ENCODE results near the gene ARHGEF26.
"Not testable (repeated sequence)": the region's sequence is repeated elsewhere in the genome, so short reads cannot be mapped to it uniquely, and the experiment has no call there.

The ARHGEF26 gene, protein sequence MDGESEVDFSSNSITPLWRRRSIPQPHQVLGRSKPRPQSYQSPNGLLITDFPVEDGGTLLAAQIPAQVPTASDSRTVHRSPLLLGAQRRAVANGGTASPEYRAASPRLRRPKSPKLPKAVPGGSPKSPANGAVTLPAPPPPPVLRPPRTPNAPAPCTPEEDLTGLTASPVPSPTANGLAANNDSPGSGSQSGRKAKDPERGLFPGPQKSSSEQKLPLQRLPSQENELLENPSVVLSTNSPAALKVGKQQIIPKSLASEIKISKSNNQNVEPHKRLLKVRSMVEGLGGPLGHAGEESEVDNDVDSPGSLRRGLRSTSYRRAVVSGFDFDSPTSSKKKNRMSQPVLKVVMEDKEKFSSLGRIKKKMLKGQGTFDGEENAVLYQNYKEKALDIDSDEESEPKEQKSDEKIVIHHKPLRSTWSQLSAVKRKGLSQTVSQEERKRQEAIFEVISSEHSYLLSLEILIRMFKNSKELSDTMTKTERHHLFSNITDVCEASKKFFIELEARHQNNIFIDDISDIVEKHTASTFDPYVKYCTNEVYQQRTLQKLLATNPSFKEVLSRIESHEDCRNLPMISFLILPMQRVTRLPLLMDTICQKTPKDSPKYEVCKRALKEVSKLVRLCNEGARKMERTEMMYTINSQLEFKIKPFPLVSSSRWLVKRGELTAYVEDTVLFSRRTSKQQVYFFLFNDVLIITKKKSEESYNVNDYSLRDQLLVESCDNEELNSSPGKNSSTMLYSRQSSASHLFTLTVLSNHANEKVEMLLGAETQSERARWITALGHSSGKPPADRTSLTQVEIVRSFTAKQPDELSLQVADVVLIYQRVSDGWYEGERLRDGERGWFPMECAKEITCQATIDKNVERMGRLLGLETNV

DNA sequence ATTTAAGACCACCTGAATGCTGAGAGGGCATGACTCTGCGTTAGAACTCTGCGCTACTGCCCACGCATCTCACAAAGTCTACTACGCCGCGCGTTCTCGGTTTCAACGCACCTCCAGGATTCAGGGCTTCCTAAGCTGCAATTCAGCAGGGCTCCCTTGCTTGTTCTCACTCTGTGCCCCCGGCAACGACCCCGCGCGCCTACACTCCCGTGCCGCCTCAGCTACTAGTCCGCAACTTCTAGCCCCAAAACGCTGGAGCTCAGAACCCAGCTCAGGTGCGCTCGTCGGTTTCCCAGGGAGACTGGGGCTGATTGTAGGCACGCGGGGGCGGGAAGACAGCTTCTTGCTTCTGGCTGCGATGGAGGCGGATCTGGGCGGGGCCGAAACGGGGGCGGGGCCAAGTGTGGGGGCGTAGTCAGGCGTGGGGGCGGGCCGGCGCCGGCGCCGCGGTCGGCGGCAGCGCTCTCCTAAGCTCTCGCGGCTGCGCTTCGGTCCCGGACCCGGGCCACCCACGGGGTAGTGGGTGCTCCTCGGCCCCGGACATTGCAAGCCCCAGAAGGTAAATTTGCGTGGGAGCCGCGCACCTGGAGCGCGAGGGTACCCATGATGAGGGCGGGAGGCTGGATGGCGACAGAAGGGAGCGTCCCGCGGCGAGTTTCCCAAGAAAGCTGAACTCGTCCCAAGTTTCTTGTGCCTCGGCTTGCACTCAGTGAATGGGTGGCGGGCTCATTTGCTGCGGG, at the start of gene ARHGEF26:
Gene ARHGEF26 (plus strand): TSS at position 430 of the 740 bp plus-strand sequence. CDS start 603 bp downstream, outside the sequence.
- DNase-seq (ENCODE audit: low read depth, low spot score) = no peak

DNA sequence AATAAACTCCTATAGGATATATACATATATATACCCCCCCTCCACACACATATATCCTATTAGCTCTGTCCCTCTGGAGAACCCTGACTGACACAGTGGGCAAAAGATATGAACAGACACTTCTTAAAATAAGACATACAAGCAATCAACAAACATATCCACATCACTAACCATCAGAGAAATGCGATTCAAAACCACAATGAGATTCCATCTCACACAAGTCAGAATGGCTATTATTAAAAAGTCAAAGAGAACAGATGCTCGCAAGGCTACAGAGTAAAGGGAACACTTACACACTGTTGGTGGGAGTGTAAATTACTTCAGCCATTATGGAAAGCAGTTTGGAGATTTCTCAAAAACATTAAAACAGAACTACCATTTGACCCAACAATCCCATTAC, 46.2 kb upstream of the ARHGEF26 start:
- DNase-seq (ENCODE audit: low read depth, low spot score) = no peak

DNA sequence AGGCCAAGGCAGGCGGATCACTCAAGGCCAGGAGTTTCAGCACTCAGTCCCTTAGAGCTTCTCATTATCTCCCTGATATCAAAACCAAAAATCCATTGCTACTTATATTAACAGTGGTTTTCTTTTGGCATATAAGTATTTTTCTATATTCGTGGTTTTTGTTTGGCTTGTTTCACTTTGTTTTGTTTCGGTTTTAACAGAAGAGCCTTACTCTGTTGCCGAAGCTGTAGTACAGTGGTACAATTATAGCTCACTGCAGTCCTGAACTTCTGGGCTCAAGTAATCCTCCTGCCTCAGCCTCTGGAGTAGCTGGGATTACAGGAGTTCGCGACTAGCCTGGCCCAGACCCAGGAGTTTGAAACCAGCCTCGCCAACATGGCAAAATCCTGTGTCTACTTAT, 42.5 kb upstream of the ARHGEF26 start:
- no peak for DNase-seq (ENCODE audit: low read depth, low spot score)

DNA sequence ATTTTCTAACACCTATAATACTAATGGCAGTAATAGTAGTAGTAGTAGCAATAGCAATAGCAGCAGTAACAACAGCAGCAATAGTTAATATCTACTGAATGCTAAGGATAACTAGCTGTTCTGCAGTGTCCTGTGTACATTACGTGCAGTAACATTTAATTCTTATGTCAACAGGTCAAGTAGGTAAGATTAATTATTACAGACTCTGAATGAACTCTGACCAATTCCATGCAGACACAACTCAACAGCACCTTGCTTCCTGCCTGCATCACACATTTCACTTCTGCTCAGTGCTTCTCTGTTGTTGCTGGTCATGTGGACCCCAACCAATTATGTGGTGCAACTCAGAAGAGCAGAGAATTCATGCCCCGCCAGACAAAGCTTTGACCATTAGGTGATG, 39.9 kb upstream of the ARHGEF26 start:
- DNase-seq (ENCODE audit: low read depth, low spot score) = no peak

DNA sequence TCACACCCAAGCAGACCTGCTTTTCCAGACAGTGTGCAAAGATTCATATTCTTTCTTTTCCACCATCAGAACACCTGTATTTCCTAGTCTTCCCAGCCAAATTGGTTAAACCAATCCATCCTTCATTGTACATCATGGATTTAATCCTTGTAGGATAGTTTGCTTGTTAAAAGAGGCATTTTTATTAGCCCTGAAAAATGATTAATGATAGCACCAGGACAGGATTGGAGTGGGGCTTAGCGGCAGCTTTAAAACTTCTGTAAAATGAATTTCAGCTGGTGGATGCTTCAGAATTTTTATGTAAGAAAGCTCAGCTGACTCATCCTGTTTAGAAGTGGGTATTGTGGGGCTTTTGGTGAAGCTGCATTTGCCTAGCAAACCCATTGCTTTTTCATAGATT, 36.1 kb upstream of the ARHGEF26 start:
- DNase-seq (ENCODE audit: low read depth, low spot score) = no peak

DNA sequence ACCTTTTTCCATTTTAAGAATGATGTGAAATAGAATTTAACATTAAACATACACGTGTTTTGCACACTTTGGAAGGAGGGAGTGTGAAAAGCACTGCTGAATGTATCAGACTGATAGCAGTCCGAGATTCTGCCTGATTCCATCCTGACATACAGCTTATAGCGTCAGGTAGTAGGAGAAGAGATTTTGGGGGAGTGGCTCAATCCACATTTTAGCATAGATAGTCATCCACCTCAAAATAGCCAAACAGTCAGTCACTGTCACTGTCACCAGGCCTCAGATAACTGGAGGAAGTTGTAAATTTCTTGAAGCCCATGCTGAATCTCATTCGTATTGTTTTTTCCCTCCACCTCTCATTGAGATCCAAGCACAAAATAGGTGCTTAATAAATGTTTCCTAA, 35.4 kb upstream of the ARHGEF26 start:
- no peak for DNase-seq (ENCODE audit: low read depth, low spot score)

DNA sequence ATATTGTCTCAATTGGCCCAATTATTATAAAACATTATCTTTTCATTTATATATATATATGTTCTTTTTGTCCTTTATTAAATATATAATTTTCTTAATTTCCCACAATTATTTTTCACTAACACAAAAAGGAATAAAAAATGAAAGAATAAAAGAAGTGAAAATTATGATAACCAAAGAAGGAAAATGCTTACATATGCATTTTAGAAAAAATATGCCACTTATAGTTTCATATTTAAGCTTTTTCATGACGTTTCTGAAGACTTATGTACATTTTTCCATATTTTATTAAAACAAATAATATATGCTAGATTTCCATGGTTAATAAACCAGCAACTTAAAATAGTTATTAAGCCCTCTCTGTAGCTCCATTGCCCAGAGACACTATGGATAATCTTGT, 34.9 kb upstream of the ARHGEF26 start:
- no peak for DNase-seq (ENCODE audit: low read depth, low spot score)

DNA sequence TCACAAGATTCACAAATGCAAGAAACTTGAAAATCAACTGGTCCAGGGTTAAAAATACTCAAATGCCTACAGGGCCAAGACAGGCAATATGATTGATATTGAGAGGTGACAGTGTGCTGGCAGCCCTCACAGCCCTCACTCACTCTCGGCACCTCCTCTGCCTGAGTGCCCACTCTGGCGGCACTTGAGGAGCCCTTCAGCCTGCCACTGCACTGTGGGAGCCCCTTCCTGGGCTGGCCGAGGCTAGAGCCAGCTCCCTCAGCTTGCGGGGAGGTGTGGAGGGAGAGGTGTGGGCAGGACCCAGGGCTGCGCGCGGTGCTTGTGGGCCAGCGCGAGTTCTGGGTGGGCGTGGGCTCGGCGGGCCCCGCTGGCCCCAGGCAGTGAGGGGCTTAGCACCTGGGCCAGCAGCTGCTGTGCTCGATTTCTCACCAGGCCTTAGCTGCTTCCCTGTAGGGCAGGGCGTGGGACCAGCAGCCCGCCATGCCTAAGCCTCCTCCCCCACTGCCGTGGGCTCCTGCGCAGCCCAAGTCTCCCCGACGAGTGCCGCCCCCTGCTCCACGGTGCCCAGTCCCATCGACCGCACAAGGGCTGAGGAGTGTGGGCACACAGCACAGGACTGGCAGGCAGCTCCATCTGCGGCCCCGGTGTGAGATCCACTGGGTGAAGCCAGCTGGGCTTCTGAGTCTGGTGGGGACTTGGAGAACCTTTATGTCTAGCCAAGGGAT, 33.3 kb upstream of the ARHGEF26 start:
- not testable (repeated sequence) for DNase-seq (ENCODE audit: low read depth, low spot score)

DNA sequence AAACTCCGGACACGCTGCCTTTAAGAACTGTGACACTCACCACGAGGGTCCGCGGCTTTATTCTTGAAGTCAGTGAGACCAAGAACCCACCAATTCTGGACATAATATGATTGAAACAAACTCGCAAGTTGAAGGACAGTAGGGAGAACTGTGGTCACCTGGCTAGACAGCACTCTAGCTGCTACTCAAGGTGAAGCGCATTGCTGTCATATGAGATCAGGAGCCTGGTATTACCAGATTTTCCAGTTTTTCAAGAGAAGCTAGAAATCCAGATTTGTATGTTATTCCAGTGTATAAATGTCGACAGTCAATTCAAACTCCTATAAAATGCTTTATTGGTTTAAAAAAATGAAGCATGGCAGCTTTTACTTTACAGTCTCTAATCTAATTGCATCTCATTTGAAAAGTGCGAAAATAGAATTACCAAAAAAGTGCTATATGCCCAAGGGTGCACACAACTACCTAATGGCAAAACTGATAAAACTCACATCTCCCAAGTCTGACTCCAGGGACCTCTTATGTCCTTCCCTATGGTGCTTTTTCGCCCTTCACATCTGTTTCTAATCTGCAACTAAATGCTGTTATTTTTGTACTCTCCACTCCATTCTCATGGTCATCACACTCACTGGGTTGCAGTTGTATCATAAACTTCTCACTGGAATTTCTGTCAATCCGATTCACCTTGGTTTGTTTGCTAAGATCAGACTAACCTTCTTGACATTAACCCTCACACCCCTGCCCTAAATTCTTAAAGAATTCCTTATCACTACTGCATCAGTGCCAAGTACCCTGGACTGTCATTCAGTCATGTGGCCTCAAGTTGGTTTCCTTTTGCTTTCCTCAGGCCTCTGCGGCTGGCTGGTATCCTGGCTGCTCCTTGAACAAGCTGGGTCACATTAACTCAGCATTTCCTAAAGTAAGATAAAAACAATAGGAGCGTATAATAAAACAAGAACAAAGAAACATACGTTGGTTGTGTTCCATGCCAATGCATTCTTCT, 31.5 kb upstream of the ARHGEF26 start:
- DNase-seq (ENCODE audit: low read depth, low spot score) = no peak

DNA sequence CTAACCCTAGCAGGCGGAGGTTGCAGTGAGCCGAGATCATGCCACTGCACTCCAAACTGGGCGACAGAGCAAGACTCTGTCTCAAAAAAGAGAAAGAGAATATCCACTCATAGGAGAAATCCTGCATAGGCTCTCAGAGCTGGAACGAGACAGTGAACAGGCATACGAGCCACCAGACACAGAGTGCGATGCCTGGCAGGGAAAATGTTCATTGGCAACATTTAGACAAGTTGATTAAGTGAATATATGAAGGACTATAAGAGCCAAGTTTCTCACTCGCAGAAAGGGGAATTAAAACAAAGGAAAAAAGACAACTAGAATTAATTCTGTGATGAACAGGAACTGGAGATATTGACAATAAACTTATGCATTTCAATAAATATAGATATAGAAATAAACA, 27.1 kb upstream of the ARHGEF26 start:
- no peak for DNase-seq (ENCODE audit: low read depth, low spot score)

DNA sequence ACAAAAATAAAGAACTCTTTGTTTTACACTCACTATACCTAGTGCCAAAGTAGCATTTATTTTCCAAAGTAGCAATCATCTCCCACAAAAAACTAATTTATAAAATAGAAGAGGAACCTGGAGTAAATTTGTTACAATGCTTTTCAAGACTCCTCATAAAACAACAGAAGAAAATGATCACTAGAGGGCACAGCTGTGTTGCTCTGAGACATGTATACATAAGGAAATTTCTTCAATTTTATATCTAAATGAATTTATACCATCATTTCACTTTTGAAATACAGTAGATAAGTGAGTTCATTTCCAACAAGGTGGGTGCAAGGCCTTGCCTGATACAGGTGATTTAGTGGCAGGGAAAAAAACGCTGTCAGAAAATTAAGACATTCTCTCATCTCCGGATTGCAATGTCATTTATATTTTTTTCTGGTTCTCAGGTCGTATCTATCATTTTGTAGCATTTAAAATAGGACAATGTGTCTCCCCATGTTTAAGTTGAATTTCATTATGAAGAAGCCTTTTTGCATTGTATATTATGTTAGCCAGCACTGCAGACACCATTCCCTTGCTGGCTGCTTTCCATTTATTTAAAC, 25.3 kb upstream of the ARHGEF26 start:
- no peak for DNase-seq (ENCODE audit: low read depth, low spot score)

DNA sequence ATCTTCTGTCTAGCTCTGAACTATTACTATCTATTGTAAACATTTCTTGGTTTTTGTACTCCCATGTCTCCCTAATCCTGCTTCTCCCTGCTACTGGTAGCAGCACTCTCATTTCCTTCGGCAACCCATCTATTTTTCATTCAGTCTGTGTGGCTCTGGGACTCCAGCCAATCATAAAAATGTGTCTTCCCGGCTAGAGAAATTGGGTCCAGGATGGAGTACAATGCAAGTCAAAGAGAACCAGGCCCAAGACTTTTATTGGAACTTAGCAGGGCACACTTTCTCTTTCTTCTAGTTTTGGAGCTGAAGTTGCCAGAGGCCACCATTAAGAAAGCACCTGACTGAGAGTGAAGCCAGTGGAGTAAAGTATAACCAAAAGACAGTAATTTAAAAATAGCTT, 22.8 kb upstream of the ARHGEF26 start:
- no peak for DNase-seq (ENCODE audit: low read depth, low spot score)

DNA sequence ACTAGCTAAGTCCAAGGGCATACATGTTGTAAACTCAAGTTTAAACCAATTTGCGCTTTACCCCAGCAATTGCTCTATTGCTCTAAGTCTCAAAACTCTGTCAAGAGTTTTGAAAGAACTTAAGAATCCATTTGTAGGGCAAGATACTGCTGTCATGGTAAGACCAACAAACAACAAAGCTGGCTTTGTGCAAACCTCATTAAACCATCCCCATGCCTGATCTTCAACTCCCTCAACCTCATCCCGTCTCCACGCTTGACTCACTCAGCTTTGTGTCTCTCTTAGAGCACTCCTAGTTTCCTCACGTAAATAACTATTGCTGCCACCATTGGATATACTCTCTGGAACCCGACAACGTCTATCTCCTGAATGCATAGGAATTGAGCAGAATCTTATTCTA, 20.6 kb upstream of the ARHGEF26 start:
- DNase-seq (ENCODE audit: low read depth, low spot score) = no peak

DNA sequence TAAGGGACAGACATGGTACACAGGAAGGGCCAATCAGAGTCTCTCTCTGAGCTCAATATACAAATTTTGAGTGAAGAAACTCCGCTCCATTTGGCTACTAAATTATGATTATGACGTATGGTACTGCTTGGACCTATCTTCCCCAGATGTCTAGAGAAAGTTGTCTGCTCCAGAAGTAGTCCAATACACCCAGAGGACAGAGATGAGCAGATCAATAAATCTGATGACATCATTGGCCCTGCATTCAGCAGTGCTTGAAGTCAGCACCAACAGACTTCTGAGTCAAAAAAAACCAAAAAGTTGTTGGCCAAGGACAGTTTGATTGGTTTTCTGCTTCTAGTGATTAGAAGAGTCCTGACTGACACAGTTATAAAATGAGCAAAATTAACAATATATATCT, 19.9 kb upstream of the ARHGEF26 start:
- DNase-seq (ENCODE audit: low read depth, low spot score) = no peak

DNA sequence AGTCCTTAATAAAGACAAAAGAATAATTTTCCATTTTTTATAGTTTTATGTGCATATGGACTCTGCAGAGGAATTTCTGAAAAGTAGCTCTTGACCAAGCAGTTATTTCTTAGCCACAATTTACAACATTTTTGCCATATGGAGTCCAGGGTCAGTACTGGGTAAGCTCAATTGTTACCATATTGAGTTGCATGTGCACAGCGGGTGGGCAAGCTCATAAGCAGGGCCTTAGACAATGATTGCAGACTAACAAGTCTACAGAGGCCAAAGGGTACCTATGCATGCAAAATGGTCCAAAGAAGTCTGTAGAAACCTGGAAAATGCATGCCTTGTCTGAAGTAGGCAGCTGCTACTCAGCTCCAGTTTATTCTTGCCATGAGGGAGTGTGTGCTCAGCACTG, 19.0 kb upstream of the ARHGEF26 start:
- no peak for DNase-seq (ENCODE audit: low read depth, low spot score)

DNA sequence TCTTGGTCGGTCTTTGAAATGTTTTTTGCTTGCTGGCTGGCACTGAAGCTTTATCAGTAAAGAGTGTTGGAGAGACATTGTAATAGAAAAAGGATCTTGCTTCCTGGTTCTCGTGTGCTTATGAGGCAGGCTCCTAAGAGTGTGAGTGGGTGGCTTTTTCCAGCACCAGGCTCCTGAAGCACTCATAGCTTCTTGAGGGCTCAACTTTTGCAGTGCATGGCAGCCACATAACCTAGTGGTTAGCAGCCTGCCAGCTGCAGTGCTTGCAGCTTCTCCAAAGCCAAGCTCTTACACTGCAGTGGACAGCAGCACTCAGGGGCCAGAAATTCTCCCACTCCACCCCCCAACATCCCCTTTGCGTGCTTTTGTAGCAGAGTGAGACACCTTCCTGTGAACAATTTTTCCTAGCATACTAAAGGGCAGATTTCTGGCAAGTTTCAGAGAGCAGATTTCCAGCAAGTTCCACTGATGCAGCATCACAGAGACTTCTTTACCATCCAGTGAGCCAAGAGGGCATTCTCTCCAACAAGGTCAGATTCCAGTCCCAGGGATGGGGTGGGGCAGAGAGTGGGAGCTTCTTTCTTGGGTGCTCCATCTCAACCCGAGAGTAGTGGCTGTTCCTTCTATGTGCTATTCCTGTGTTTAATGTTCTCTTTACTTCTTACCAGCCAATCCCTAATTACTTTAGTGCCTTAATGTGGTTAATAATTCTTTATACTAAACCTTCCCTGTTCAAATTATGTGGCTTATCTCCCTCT, 15.8 kb upstream of the ARHGEF26 start:
- DNase-seq (ENCODE audit: low read depth, low spot score) = no peak

DNA sequence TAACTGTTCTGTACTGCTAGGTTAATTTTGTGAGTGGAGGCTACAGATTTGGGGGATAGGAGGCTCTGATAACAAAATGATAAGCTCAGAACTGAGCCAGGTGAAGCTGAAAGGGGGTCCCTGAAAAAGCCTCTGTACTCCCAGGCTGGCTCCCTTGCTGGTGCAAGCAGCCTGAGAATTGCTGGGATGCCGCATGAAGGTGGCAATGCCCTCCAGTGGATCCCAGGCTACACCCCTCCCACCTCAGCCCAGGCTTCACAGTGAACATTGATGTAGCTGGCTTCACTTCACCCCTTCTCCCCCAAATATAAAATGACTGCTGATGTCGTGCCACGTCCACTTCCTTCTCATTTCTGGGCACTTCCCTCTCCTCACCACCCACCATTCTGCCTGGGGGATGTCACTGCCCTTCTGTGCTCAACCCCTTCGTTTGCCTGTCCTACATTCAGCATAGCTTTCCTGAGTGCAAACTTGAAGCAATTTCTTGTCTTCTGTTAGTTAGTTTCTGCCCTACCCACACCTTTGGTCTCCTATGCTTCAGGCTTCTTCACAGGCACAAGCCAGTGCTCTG, 9.7 kb upstream of the ARHGEF26 start:
- DNase-seq (ENCODE audit: low read depth, low spot score) = no peak

DNA sequence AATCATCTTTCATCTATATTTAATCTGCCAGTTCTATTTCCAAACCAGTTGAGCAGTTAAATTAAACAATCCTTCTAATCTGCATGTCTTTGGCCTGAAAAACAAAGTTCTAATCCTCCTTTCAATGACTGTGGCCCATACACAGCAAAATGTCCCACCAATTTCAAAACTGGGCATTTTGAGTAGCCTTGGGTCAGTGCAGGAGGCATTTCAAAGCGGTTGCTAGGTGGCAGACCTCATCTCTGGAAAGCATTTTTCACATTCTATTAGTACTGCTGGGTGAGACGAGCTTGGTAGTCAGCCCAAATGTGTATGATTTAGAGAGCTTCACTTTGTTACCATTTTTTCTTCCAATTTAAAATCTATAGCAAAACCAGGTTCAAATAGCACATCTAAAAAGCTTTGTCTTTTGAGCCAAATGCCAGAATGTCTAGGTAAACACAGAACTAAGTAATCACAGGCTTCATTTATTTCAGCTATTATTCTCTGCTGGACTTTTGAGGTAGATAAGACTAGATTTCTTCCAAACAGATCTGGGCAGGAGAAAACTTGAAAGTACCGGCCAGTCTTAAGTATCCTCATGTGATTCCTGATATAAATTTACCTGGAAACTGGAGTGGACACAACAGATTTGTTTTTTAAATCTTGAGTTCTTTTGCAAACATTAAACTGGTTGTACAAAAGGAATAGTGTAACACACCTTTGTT, 8.9 kb upstream of the ARHGEF26 start:
- no peak for DNase-seq (ENCODE audit: low read depth, low spot score)

All from brain pericyte (primary cell).